Mucosa of descending colon (tissue), 3 donors: Measurements from ENCODE around the gene FANCC. TPM values are rescaled to one million over a fixed set of nuclear protein-coding genes. Genes with fewer than 3 reads are reported as not detected.

Experiments
- ATAC-seq: fragments of 200-7000 bp; cut with Tn5 transposase; one replicate; pipeline ENCODE4 v1.9.1; 2020; ENCODE audit warnings: mild to moderate bottlenecking, moderate library complexity
- DNase-seq, 3 donors: peaks; one replicate each; pipeline ENCODE4 v3.0.0-alpha.2; 2020
- H3K36me3 ChIP-seq: fragments of 200-600 bp; one replicate; pipeline ENCODE4 v1.8.0; 2021; ENCODE audit warnings: low read depth, mild to moderate bottlenecking
- H3K4me1 ChIP-seq: fragments of 200-600 bp; one replicate; pipeline ENCODE4 v1.8.0; 2021; ENCODE audit warnings: low read depth, mild to moderate bottlenecking
- H3K4me3 ChIP-seq: fragments of 200-600 bp; one replicate; pipeline ENCODE4 v1.8.0; 2021; ENCODE audit warnings: mild to moderate bottlenecking
- H3K9me3 ChIP-seq: fragments of 200-600 bp; one replicate; pipeline ENCODE4 v1.8.0; 2021; ENCODE audit warnings: mild to moderate bottlenecking
- intact Hi-C, 2 donors: fragments of 100-400 bp; cut with DNase I in 1 of 2; cut with micrococcal nuclease in 1 of 2; formaldehyde crosslinking; loops; one replicate each; pipeline versions ENCODE4 v1.11.0 to v1.11.1; 2022; cut with DNase I, micrococcal nuclease
- microRNA-seq: library from miRNA; unstranded; fragments of <30 nt; microRNA quantifications from one replicate; pipeline ENCODE4, GENCODE V29; 2019
- total RNA-seq, 3 donors: library from RNA; stranded (reverse); fragmentation: NEBNext Ultra II Directional in 2 of 3; extraction: Animal tissue kit (Norgen Biotek cat#: 25700) in 2 of 3; gene quantifications; one replicate each; pipeline versions ENCODE4 v1.2.1 to v1.2.4, GENCODE V29; 2021 to 2023
- TF ChIP-seq, protein P1 (sequence below): fragments of 200-600 bp; IDR thresholded peaks from one replicate; pipeline ENCODE4 v1.8.0; 2022; ENCODE audit warnings: antibody characterized with exemption, mild to moderate bottlenecking
- donor health status: DM: no; HTN: no; CAD: no; lungs with moderate emphysema.
- donor health status: DM: no; HTN: no; CAD: no.
- donor health status: DM: no; HTN: yes; CAD: no.

The FANCC gene
- total RNA-seq, 3 donors from 2014 or later: 10.7 to 18.0 (median 14.2) TPM

DNA sequence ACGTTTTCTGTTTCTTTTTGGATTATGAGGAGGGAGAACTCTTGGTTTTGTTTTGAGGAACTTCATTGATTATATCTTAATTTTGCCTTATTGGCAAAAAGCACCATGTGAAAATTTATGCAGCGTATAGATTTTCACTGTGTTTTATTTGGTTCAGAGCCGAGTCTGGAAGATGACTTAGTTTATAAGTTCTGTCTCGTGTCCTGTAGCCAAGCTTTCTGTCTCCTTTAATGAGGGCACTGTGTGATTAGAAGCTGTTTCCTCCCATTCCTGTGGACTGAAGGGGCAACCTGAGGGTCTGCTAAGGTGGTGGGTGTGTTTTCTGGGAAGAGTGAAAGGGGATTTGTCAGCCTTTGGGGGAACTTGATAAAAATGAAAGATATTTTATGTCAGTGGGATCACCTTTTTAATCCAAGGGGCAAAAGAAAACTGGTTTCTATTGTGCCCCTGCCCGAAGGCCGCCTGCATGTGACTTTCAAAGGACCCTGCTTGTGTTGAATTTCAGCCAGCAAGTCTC is 262.1 kb downstream of the FANCC start:
- ATAC-seq: no peak
- TF ChIP-seq, protein P1, sequence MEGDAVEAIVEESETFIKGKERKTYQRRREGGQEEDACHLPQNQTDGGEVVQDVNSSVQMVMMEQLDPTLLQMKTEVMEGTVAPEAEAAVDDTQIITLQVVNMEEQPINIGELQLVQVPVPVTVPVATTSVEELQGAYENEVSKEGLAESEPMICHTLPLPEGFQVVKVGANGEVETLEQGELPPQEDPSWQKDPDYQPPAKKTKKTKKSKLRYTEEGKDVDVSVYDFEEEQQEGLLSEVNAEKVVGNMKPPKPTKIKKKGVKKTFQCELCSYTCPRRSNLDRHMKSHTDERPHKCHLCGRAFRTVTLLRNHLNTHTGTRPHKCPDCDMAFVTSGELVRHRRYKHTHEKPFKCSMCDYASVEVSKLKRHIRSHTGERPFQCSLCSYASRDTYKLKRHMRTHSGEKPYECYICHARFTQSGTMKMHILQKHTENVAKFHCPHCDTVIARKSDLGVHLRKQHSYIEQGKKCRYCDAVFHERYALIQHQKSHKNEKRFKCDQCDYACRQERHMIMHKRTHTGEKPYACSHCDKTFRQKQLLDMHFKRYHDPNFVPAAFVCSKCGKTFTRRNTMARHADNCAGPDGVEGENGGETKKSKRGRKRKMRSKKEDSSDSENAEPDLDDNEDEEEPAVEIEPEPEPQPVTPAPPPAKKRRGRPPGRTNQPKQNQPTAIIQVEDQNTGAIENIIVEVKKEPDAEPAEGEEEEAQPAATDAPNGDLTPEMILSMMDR: no peak
- H3K9me3 ChIP-seq: no peaks in the 10 kb centered on the region
- DNase-seq: peak in 1 of 3 donors; percentile 0
- H3K4me1 ChIP-seq: no peaks in the 10 kb centered on the region
- no peaks in the 10 kb centered on the region for H3K36me3 ChIP-seq
- no peak overlapping the region for H3K4me3 ChIP-seq
- intact Hi-C loops: no loop called here

DNA sequence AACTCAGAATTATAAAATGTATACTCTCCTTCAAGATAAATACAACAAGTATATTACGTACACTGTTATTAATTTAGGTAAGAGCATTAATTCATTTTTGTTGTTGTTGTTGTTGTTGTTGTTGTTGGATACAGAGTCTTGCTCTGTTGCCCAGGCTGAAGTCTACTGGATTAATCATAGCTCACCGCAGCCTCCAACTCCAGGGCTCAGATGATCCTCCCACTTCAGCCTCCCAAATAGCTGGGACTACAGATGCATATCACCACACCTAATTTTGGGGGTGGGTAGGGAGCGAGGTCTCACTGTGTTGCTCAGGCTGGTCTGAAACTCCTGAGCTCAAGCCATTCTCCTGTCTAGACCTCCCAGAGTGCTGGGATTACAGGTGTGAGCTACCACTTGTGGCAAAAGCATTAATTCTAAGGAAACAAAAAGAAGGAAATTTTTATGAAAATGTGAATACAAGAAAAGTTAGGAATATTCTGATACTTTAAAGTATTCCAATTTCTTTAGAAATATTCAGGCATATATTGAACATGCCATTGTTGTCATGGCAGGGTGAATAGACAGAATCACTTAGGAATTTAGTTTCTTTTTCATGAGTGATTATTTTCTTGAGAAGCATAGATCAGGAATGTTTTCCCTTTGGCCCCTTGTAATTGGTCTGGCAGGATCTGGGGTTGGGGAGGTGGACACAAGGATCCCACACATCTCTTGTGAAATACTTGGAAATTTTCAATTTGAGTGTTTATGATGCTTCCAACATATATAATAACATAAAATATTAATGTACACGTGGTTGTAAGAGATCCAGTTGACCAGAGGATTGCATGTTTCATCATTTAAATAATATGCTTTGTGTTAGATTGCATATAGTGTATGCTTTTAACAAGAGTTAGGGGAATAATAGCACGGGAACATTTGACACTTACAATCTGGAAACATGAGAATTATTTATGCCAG is 263.6 kb downstream of the FANCC start:
- no peak overlapping the region for H3K4me3 ChIP-seq
- no peak for ATAC-seq
- intact Hi-C loops: no loop called here
- H3K36me3 ChIP-seq: no peaks in the 10 kb centered on the region
- H3K9me3 ChIP-seq: no peaks in the 10 kb centered on the region
- H3K4me1 ChIP-seq: peaks cover 13% of the 10 kb centered on the region
- DNase-seq: no peak
- TF ChIP-seq, protein P1: no peak

DNA sequence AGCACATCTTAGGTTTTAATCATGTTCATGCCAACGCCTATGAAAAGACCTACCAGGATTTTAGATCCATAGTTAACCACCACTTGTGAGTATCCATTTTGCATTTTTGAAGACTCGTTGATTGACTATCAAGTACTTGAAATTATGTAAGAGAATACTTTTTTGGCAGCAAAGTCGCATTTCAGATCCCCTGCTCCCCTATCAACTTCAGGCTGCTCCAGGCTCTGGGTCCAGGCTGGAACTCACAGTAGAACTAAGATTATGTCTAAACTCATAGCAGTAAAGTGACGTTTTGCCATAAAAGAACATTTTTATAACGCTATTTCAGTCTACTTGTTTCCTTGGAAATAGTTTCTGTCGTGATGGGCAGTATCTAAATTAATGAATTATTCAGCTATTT is 267.7 kb downstream of the FANCC start:
- no peak for DNase-seq
- intact Hi-C loops: no loop called here
- Histone ChIP-seq H3K9me3 (no peaks in the 10 kb centered on the region), H3K4me1 (peaks cover 15% of the 10 kb centered on the region), H3K4me3 (no peak overlapping the region), H3K36me3 (no peaks in the 10 kb centered on the region)
- no peak for ATAC-seq
- TF ChIP-seq, protein P1: no peak

Small RNAs within 50 kb of the gene (microRNA-seq; reads per million reads assigned to microRNA genes)
- gene MIR23B (30,933 reads per million, percentile 98 among the genes with 10 or more reads in this experiment), gene MIR24-1 (not detected), gene MIR27B (12,766 reads per million, percentile 97 among the genes with 10 or more reads in this experiment), gene MIR3074 (not detected), gene MIR6081 (not detected)

Other genes starting within 250 kb of the FANCC start
- gene PTCH1, start 199.3 kb upstream of the FANCC start, total RNA-seq: 10 to 100 TPM; 11.9 to 38.1 (median 32.1) TPM